ENCODE measurements around the gene SLC34A2. TPM values are rescaled to one million over a fixed set of nuclear protein-coding genes. Genes with fewer than 3 reads are reported as not detected.
A peak's percentile ranks its signal among the peaks of the same experiment; 100 is the strongest.

Gene SLC34A2
- total RNA-seq, 8 experiments from 2014 or later = 0.05 to 0.66 (median 0.10) TPM

GRCh38 chr4:25667931-25668557 is 12.4 kb downstream of the SLC34A2 start:
- peak in 3 of 8 experiments; percentile 70 to 77 (median 76) for ATAC-seq (replicated peaks in 6 of 8)
- WGBS, 10 experiments = 53 to 100% (median 71%) methylated on average over 1 to 8 of the region's 15 CpGs; no CpG with 5 or more reads in 2 of the 10 experiments
- H3K27ac ChIP-seq = no peak overlapping the region
- H3K4me1 ChIP-seq (replicated peaks in 1 of 2) = no peaks in the 10 kb centered on the region
- no peak overlapping the region for H3K4me3 ChIP-seq
- in situ Hi-C loops (cut with MboI; ENCODE audit: low pct_unique_long_range_greater_than_20kb in 2 of 9, low sequenced_read_pairs in 9 of 9, unreplicated experiment in 9 of 9) = no loop called here

GRCh38 chr4:25670991-25671390 is 15.3 kb downstream of the SLC34A2 start:
- WGBS, 10 experiments = 0 to 89% (median 38%) methylated on average over 1 to 4 of the region's 4 CpGs; no CpG with 5 or more reads in 4 of the 10 experiments
- in situ Hi-C loops (cut with MboI; ENCODE audit: low pct_unique_long_range_greater_than_20kb in 2 of 9, low sequenced_read_pairs in 9 of 9, unreplicated experiment in 9 of 9) = no loop called here
- H3K4me3 ChIP-seq = no peak overlapping the region
- no peak overlapping the region for H3K27ac ChIP-seq
- H3K4me1 ChIP-seq (replicated peaks in 1 of 2) = no peaks in the 10 kb centered on the region
- no peak for ATAC-seq (replicated peaks in 6 of 8)

DNA sequence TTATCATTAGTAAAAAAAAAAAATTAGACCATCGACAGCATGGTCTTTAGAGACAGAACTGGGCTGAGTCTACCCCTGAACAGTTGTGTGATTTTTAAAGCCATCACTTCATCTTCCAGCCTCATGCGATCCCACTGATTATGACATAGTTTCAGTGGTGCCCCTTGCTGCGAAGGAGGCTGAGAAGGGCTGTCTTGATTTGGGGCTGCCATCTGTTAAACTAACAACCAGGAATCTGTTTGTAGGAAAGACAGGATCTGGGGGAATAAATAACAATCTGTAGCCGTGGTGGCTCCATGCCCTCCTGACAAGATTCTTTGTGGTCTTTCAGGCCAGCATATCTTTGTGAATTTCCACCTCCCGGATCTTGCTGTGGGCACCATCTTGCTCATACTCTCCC is 17.1 kb downstream of the SLC34A2 start:
- Histone ChIP-seq H3K4me3 (no peak overlapping the region), H3K4me1 (replicated peaks in 1 of 2) (no peaks in the 10 kb centered on the region), H3K27ac (no peak overlapping the region)
- in situ Hi-C loops (cut with MboI; ENCODE audit: low pct_unique_long_range_greater_than_20kb in 2 of 9, low sequenced_read_pairs in 9 of 9, unreplicated experiment in 9 of 9) = no loop called here
- ATAC-seq (replicated peaks in 6 of 8) = no peak
- WGBS, 10 experiments = 11 to 100% (median 57%) methylated on average over 1 to 5 of the region's 5 CpGs; no CpG with 5 or more reads in 3 of the 10 experiments

GRCh38 chr4:25674386-25674785 is 18.7 kb downstream of the SLC34A2 start:
- H3K4me1 ChIP-seq (replicated peaks in 1 of 2) = no peaks in the 10 kb centered on the region
- no peak for ATAC-seq (replicated peaks in 6 of 8)
- no peak overlapping the region for H3K27ac ChIP-seq
- H3K4me3 ChIP-seq = no peak overlapping the region
- WGBS, 10 experiments = 0 to 100% (median 61%) methylated on average over 1 to 5 of the region's 10 CpGs; no CpG with 5 or more reads in 2 of the 10 experiments
- in situ Hi-C loops (cut with MboI; ENCODE audit: low pct_unique_long_range_greater_than_20kb in 2 of 9, low sequenced_read_pairs in 9 of 9, unreplicated experiment in 9 of 9) = no loop called here

DNA sequence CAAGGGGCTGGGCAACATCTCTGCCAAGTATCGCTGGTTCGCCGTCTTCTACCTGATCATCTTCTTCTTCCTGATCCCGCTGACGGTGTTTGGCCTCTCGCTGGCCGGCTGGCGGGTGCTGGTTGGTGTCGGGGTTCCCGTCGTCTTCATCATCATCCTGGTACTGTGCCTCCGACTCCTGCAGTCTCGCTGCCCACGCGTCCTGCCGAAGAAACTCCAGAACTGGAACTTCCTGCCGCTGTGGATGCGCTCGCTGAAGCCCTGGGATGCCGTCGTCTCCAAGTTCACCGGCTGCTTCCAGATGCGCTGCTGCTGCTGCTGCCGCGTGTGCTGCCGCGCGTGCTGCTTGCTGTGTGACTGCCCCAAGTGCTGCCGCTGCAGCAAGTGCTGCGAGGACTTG is 20.6 kb downstream of the SLC34A2 start:
- Histone ChIP-seq H3K27ac (no peak overlapping the region), H3K4me3 (no peak overlapping the region), H3K4me1 (replicated peaks in 1 of 2) (no peaks in the 10 kb centered on the region)
- ATAC-seq (replicated peaks in 6 of 8) = no peak
- WGBS, 10 experiments = 70 to 100% (median 93%) methylated on average over 1 to 14 of the region's 30 CpGs; no CpG with 5 or more reads in 4 of the 10 experiments
- in situ Hi-C loops (cut with MboI; ENCODE audit: low pct_unique_long_range_greater_than_20kb in 2 of 9, low sequenced_read_pairs in 9 of 9, unreplicated experiment in 9 of 9) = no loop called here

DNA sequence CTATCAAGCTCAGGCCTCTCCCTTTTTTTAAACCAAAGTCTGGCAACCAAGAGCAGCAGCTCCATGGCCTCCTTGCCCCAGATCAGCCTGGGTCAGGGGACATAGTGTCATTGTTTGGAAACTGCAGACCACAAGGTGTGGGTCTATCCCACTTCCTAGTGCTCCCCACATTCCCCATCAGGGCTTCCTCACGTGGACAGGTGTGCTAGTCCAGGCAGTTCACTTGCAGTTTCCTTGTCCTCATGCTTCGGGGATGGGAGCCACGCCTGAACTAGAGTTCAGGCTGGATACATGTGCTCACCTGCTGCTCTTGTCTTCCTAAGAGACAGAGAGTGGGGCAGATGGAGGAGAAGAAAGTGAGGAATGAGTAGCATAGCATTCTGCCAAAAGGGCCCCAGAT is 21.5 kb downstream of the SLC34A2 start:
- no peak overlapping the region for H3K4me3 ChIP-seq
- in situ Hi-C loops (cut with MboI; ENCODE audit: low pct_unique_long_range_greater_than_20kb in 2 of 9, low sequenced_read_pairs in 9 of 9, unreplicated experiment in 9 of 9) = no loop called here
- no peaks in the 10 kb centered on the region for H3K4me1 ChIP-seq (replicated peaks in 1 of 2)
- 14 to 100% (median 92%) methylated on average over 1 to 3 of the region's 3 CpGs; no CpG with 5 or more reads in 6 of the 10 experiments for WGBS, 10 experiments
- no peak overlapping the region for H3K27ac ChIP-seq
- ATAC-seq (replicated peaks in 6 of 8) = no peak

- Histone ChIP-seq H3K4me1 (replicated peaks in 1 of 2) (no peaks in the 10 kb centered on the region), H3K27ac (no peak overlapping the region), H3K4me3 (no peak overlapping the region)
- ATAC-seq (replicated peaks in 6 of 8) = no peak
- 57 to 90% (median 86%) methylated on average over 2 to 3 of the region's 5 CpGs; no CpG with 5 or more reads in 6 of the 10 experiments for WGBS, 10 experiments
- in situ Hi-C loops (cut with MboI; ENCODE audit: low pct_unique_long_range_greater_than_20kb in 2 of 9, low sequenced_read_pairs in 9 of 9, unreplicated experiment in 9 of 9) = no loop called here
Measured at GRCh38 chr4:25677943-25678342, 22.3 kb downstream of the SLC34A2 start.

GRCh38 chr4:25687773-25688172 is 32.1 kb downstream of the SLC34A2 start:
- H3K4me1 ChIP-seq (replicated peaks in 1 of 2) = no peaks in the 10 kb centered on the region
- ATAC-seq (replicated peaks in 6 of 8) = no peak
- H3K4me3 ChIP-seq = no peak overlapping the region
- H3K27ac ChIP-seq = no peak overlapping the region
- whole genome bisulfite sequencing, 10 experiments = 0 to 100% (median 40%) methylated on average over 1 to 7 of the region's 7 CpGs; no CpG with 5 or more reads in 3 of the 10 experiments
- in situ Hi-C loops (cut with MboI; ENCODE audit: low pct_unique_long_range_greater_than_20kb in 2 of 9, low sequenced_read_pairs in 9 of 9, unreplicated experiment in 9 of 9) = no loop called here

- Histone ChIP-seq H3K4me3 (no peak overlapping the region), H3K27ac (no peak overlapping the region), H3K4me1 (replicated peaks in 1 of 2) (no peaks in the 10 kb centered on the region)
- in situ Hi-C loops (cut with MboI; ENCODE audit: low pct_unique_long_range_greater_than_20kb in 2 of 9, low sequenced_read_pairs in 9 of 9, unreplicated experiment in 9 of 9) = no loop called here
- WGBS, 10 experiments = 33 to 85% (median 46%) methylated on average over 1 to 3 of the region's 3 CpGs; no CpG with 5 or more reads in 5 of the 10 experiments
- no peak for ATAC-seq (replicated peaks in 6 of 8)
Measured at GRCh38 chr4:25694466-25694865, 38.8 kb downstream of the SLC34A2 start.

- ATAC-seq (replicated peaks in 6 of 8) = no peak
- no peaks in the 10 kb centered on the region for H3K4me1 ChIP-seq (replicated peaks in 1 of 2)
- 9 to 100% (median 72%) methylated on average over 1 to 4 of the region's 5 CpGs; no CpG with 5 or more reads in 2 of the 10 experiments for WGBS, 10 experiments
- in situ Hi-C loops (cut with MboI; ENCODE audit: low pct_unique_long_range_greater_than_20kb in 2 of 9, low sequenced_read_pairs in 9 of 9, unreplicated experiment in 9 of 9) = no loop called here
- no peak overlapping the region for H3K27ac ChIP-seq
- no peak overlapping the region for H3K4me3 ChIP-seq
Measured at GRCh38 chr4:25696409-25696808, 40.8 kb downstream of the SLC34A2 start.

DNA sequence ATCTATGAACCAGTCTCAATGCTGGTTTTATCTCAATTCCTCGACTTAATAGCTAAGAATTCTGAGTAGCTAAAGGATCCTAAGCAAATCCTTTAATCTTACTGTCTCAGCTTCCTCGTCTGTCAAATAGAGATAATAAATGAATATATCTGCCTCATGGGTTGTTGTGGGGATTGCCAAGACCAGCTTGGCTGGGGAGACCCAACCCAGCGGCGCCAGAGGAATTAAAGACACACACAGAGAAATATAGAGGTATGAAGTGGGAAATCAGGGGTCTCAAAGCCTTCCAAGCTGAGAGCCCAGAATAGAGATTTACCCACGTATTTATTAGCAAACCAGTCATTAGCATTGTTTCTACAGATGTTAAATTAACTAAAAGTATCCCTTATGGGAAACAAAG is 41.9 kb downstream of the SLC34A2 start:
- ATAC-seq (replicated peaks in 6 of 8) = no peak
- no peak overlapping the region for H3K4me3 ChIP-seq
- WGBS, 10 experiments = 6 to 100% (median 80%) methylated on average over 1 to 4 of the region's 5 CpGs
- in situ Hi-C loops (cut with MboI; ENCODE audit: low pct_unique_long_range_greater_than_20kb in 2 of 9, low sequenced_read_pairs in 9 of 9, unreplicated experiment in 9 of 9) = no loop called here
- no peaks in the 10 kb centered on the region for H3K4me1 ChIP-seq (replicated peaks in 1 of 2)
- H3K27ac ChIP-seq = no peak overlapping the region

GRCh38 chr4:25700661-25701060 is 45.0 kb downstream of the SLC34A2 start:
- peak in 3 of 8 experiments; percentile 41 to 72 (median 69) for ATAC-seq (replicated peaks in 6 of 8)
- in situ Hi-C loops (cut with MboI; ENCODE audit: low pct_unique_long_range_greater_than_20kb in 2 of 9, low sequenced_read_pairs in 9 of 9, unreplicated experiment in 9 of 9) = no loop called here
- Histone ChIP-seq H3K4me1 (replicated peaks in 1 of 2) (no peaks in the 10 kb centered on the region), H3K27ac (no peak overlapping the region), H3K4me3 (no peak overlapping the region)
- 67 to 93% (median 92%) methylated on average over 1 to 3 of the region's 4 CpGs; no CpG with 5 or more reads in 6 of the 10 experiments for WGBS, 10 experiments

DNA sequence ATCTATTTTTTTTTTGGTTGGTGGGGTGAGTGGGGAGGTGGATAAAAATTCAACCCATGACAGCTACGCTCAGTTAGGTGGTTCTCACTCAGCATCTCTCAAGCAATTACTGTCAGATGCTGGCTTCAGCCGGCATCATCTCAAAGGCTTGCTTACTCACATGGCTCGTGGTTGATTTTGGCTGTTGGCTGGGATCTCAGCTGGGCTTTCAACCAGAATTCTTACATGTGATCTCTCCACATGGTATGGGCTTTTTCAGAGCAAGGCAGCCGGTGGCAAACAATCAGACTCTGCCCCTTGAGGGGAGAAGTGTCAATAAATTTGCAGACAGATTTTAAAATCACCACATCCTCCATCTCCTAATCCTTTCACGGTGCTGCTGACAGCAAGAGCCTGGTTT is 47.2 kb downstream of the SLC34A2 start:
- ATAC-seq (replicated peaks in 6 of 8) = peak in 3 of 8 experiments; percentile 44 to 68 (median 63)
- no peaks in the 10 kb centered on the region for H3K4me1 ChIP-seq (replicated peaks in 1 of 2)
- 13 to 91% (median 52%) methylated on average over 1 to 4 of the region's 5 CpGs; no CpG with 5 or more reads in 4 of the 10 experiments for WGBS, 10 experiments
- no peak overlapping the region for H3K27ac ChIP-seq
- H3K4me3 ChIP-seq = no peak overlapping the region
- in situ Hi-C loops (cut with MboI; ENCODE audit: low pct_unique_long_range_greater_than_20kb in 2 of 9, low sequenced_read_pairs in 9 of 9, unreplicated experiment in 9 of 9) = no loop called here
